GM23248 (cell line): ENCODE results near the gene PRKCA. TPM values are rescaled to one million over a fixed set of nuclear protein-coding genes. Genes with fewer than 3 reads are reported as not detected.

ENCODE experiments used
- DNase-seq: peaks from one replicate; pipeline ENCODE4 v3.0.0-alpha.2; 2015
- H2AFZ ChIP-seq: fragments of 200-600 bp; sonication (generic); 2 replicates; pipeline ENCODE4 v1.6.1; 2016; ENCODE audit warnings: antibody characterized with exemption
- H3F3A ChIP-seq: fragments of 200-600 bp; sonication (generic); 2 replicates; pipeline ENCODE4 v1.6.1; 2016; ENCODE audit warnings: mild to moderate bottlenecking, antibody characterized with exemption, mixed run types; ENCODE audit not compliant: insufficient read depth
- H3K27ac ChIP-seq: fragments of 200-600 bp; sonication (generic); 2 replicates; pipeline ENCODE4 v1.5.1; 2016; ENCODE audit warnings: mild to moderate bottlenecking
- H3K27me3 ChIP-seq: fragments of 200-600 bp; sonication (generic); replicated peaks from 2 replicates; pipeline ENCODE4 v1.6.1; 2016; ENCODE audit warnings: mild to moderate bottlenecking; ENCODE audit not compliant: insufficient read depth
- H3K36me3 ChIP-seq: fragments of 200-600 bp; sonication (generic); 2 replicates; pipeline ENCODE4 v1.6.1; 2016; ENCODE audit warnings: low read depth, mild to moderate bottlenecking
- H3K4me1 ChIP-seq: fragments of 200-600 bp; sonication (generic); 2 replicates; pipeline ENCODE4 v1.6.1; 2016; ENCODE audit warnings: mild to moderate bottlenecking; ENCODE audit not compliant: insufficient read depth
- H3K4me2 ChIP-seq: fragments of 200-600 bp; sonication (generic); one replicate; pipeline ENCODE4 v1.6.1; 2016; ENCODE audit warnings: mild to moderate bottlenecking; ENCODE audit not compliant: unreplicated experiment
- H3K4me3 ChIP-seq: fragments of 200-600 bp; sonication (generic); 2 replicates; pipeline ENCODE4 v1.5.1; 2016; ENCODE audit warnings: mild to moderate bottlenecking
- H3K79me2 ChIP-seq: fragments of 200-600 bp; sonication (generic); 2 replicates; pipeline ENCODE4 v1.6.1; 2016; ENCODE audit warnings: mild to moderate bottlenecking; ENCODE audit not compliant: insufficient read depth
- H3K9ac ChIP-seq: fragments of 200-600 bp; sonication (generic); 2 replicates; pipeline ENCODE4 v1.6.1; 2016; ENCODE audit warnings: mild to moderate bottlenecking
- H3K9me2 ChIP-seq: fragments of 200-600 bp; sonication (generic); 2 replicates; pipeline ENCODE4 v1.6.1; 2016; ENCODE audit warnings: mixed run types, mild to moderate bottlenecking, moderate library complexity; ENCODE audit not compliant: insufficient read depth
- H3K9me3 ChIP-seq: fragments of 200-600 bp; sonication (generic); one replicate; pipeline ENCODE4 v1.6.1; 2017; ENCODE audit warnings: low read depth
- H4K20me1 ChIP-seq: fragments of 200-600 bp; sonication (generic); 2 replicates; pipeline ENCODE4 v1.6.0; 2016; ENCODE audit not compliant: insufficient read depth
- EZH2 ChIP-seq: fragments of 200-600 bp; sonication (generic); IDR thresholded peaks from 2 replicates; pipeline ENCODE4 v1.6.1; 2018; ENCODE audit warnings: antibody characterized with exemption, mild to moderate bottlenecking; ENCODE audit not compliant: insufficient read depth, poor library complexity, severe bottlenecking
- EZH2phosphoT487 ChIP-seq: fragments of 200-600 bp; sonication (generic); IDR thresholded peaks from 2 replicates; pipeline ENCODE4 v1.6.1; 2018; ENCODE audit warnings: antibody characterized with exemption, moderate library complexity, mild to moderate bottlenecking, low read depth; ENCODE audit not compliant: insufficient read depth
- WGBS, 2 experiments: methylation state at CpG; one replicate each; pipeline ENCODE4 v1.1.6; 2015 to 2017; ENCODE audit warnings: low lambda C conversion rate in 2 of 2, low coverage in 1 of 2; ENCODE audit errors: missing lambda C conversion rate in 2 of 2; 5-methylcytosine and 5-hydroxymethylcytosine counted together
- in situ Hi-C: fragments of 300-500 bp; cut with MboI; formaldehyde crosslinking; loops from 2 replicates; pipeline ENCODE4 v1.15.0; 2020
- polyA plus RNA-seq: library from polyadenylated mRNA; unstranded; fragments of >200 nt; fragmentation: Nextera tagmentation; extraction: Ambion mirVana; gene quantifications from 2 replicates; pipeline ENCODE4 v1.2.1, GENCODE V29; 2016
- total RNA-seq: library from RNA; depleted of rRNA; stranded (reverse); fragments of >200 nt; shearing (Covaris generic); gene quantifications from 2 replicates; pipeline ENCODE4 v1.2.3, GENCODE V29; 2014

The PRKCA gene
- total and polyA plus RNA-seq, 2 experiments from 2014 or later, result 17.3 to 28.5 TPM

DNA sequence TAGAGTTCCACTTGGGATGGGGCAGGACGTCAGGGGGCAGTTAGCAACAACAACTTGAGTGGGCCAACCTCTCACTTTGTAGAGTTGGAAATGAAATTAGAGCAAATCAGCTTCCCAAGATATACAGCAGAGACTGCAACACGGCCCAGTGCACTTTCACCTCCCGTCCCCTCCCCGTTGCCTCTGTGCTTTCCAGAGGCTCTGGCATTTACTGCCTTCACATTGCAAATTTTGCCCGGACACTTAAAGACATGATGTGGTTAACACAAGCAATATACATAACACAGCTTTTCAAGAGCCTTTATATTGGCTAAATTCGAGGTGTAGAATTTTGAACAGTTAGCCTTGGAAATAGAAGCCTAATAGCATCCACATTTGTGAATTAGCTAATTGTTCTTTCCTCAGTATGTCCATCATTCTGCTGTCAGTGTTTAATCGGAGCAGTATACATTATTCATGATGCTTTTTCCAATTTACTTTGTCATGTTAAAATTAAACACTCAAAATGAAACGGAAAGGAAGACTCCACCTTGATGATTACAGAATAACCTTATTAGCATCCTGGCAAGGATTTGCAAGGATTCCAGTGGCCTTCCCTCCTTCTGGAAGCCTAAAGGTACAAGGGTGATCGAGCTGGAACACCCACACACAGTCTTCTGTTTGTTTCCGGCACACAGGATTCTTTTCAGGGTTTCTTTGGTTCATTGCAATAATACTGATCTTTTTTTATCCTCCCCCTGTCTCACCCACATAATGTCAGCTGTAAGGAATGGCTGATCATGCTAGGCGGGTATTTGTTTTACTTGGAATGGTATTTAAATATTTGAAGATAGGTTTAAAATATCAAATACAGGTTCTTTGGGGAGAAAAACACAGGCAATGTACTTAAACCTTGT is 341.6 kb downstream of the PRKCA start:
- TF ChIP-seq EZH2phosphoT487 (no peak), EZH2 (no peak)
- Histone ChIP-seq H3K4me2 (no peak overlapping the region), H3K4me3 (no peak overlapping the region), H2AFZ (no peak overlapping the region), H3K4me1 (peaks cover 4% of the 10 kb centered on the region; the same call in 1 of the 2 replicates), H3K9me2 (no peaks in the 10 kb centered on the region), H3K27ac (no peak overlapping the region), H3F3A (no peaks in the 10 kb centered on the region), H3K27me3 (no peaks in the 10 kb centered on the region), H3K79me2 (0 out of 2 replicates have a peak, but pooled peaks cover 4% of the 10 kb centered on the region), H3K36me3 (peaks cover 30% of the 10 kb centered on the region; the same call in 1 of the 2 replicates), H3K9me3 (no peaks in the 10 kb centered on the region), H3K9ac (no peak overlapping the region), H4K20me1 (no peaks in the 10 kb centered on the region)
- DNase-seq, result no peak
- 84 to 87% methylated on average over 11 of the region's 11 CpGs for WGBS, 2 experiments
- in situ Hi-C loops, result no loop called here

DNA sequence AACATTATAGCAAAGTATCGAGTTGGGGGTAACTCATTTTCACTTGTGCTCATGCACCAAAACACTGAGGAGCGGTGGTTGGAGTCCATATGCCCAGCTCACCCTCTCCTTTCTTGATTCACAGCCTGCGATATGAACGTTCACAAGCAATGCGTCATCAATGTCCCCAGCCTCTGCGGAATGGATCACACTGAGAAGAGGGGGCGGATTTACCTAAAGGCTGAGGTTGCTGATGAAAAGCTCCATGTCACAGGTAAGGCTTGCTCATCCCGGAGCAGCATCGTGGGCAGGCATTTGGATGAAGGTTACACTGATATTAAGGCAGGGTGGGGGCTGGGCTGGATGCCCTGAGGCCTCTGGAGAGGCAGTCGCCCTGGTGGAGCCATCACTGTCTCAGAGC is 342.8 kb downstream of the PRKCA start:
- Histone ChIP-seq H3K9ac (no peak overlapping the region), H3K27me3 (no peaks in the 10 kb centered on the region), H3F3A (no peaks in the 10 kb centered on the region), H3K9me2 (no peaks in the 10 kb centered on the region), H3K27ac (no peak overlapping the region), H2AFZ (no peak overlapping the region), H4K20me1 (no peaks in the 10 kb centered on the region), H3K4me3 (no peak overlapping the region), H3K9me3 (no peaks in the 10 kb centered on the region), H3K36me3 (peaks cover 30% of the 10 kb centered on the region; the same call in 1 of the 2 replicates), H3K79me2 (0 out of 2 replicates have a peak, but pooled peaks cover 4% of the 10 kb centered on the region), H3K4me1 (peaks cover 4% of the 10 kb centered on the region; the same call in 1 of the 2 replicates), H3K4me2 (no peak overlapping the region)
- DNase-seq, result no peak
- 90 to 92% methylated on average over 10 of the region's 10 CpGs for WGBS, 2 experiments
- TF ChIP-seq EZH2phosphoT487, result no peak
- TF ChIP-seq EZH2, result no peak
- in situ Hi-C loops, result no loop called here

DNA sequence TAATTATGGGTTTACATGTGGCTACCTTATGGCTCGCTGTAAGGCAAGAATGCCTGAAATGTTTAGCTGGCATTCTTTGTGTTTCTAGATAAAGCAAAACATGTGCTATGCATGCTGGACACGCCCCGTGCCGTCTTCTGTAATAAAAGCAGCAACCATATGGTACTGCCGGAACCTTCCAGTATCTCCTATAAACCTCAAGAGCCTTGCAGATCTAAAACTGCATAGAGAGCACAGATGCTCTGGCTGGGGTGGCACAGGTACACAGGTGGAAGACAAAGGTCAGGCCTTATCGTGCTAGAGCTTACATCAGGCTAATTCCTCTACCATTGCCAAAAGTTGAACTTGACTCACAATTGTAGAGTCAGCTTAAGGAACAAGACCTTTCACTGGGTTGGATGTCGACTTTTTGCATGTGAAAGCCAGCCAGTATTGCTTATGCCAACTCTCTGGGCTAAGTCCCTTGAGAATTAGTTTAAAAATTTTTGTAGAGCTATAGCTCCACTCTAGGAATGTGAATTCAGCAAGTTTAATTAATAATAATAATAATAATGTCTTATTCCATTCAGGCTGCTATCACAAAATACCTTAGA is 345.1 kb downstream of the PRKCA start:
- Histone ChIP-seq H4K20me1 (no peaks in the 10 kb centered on the region), H3K9me3 (no peaks in the 10 kb centered on the region), H3K4me3 (no peak overlapping the region), H3K27ac (no peak overlapping the region), H3K4me1 (peaks cover 4% of the 10 kb centered on the region; the same call in 1 of the 2 replicates), H3K36me3 (peaks cover 30% of the 10 kb centered on the region; the same call in 1 of the 2 replicates), H3F3A (no peaks in the 10 kb centered on the region), H3K9me2 (no peaks in the 10 kb centered on the region), H2AFZ (no peak overlapping the region), H3K4me2 (no peak overlapping the region), H3K27me3 (no peaks in the 10 kb centered on the region), H3K79me2 (0 out of 2 replicates have a peak, but pooled peaks cover 4% of the 10 kb centered on the region), H3K9ac (no peak overlapping the region)
- in situ Hi-C loops, result no loop called here
- DNase-seq, result no peak
- TF ChIP-seq EZH2 (no peak), EZH2phosphoT487 (no peak)
- WGBS, 2 experiments, result 80 to 82% methylated on average over 7 of the region's 7 CpGs

- Histone ChIP-seq H3K36me3 (peaks cover 19% of the 10 kb centered on the region; the same call in 1 of the 2 replicates), H3K4me1 (peaks cover 2% of the 10 kb centered on the region), H3K27ac (no peak overlapping the region), H3K4me3 (no peak overlapping the region), H3F3A (peaks cover 5% of the 10 kb centered on the region), H2AFZ (no peak overlapping the region), H3K9me3 (no peaks in the 10 kb centered on the region), H3K9me2 (no peaks in the 10 kb centered on the region), H4K20me1 (no peaks in the 10 kb centered on the region), H3K27me3 (no peaks in the 10 kb centered on the region), H3K4me2 (no peak overlapping the region), H3K9ac (no peak overlapping the region), H3K79me2 (no peaks in the 10 kb centered on the region)
- no peak for DNase-seq
- in situ Hi-C loops, result no loop called here
- WGBS, 2 experiments, result 85% methylated on average over 12 of the region's 12 CpGs
- TF ChIP-seq EZH2 (no peak), EZH2phosphoT487 (no peak)
Observed at GRCh38 chr17:66649818-66650543, 347.6 kb downstream of the PRKCA start.
